Effector memory CD8-positive, alpha-beta T cell (primary cell): ENCODE data around the gene ADIPOQ.
"Not testable (repeated sequence)": the region's sequence is repeated elsewhere in the genome, so short reads cannot be mapped to it uniquely, and the experiment has no call there.

Source experiments
- ATAC-seq: fragments of 150-1000 bp; cut with Tn5 transposase; replicated peaks from 2 replicates; pipeline ENCODE4 v1.10.0; 2021; ENCODE audit warnings: mild to moderate bottlenecking, moderate library complexity
- DNase-seq, 3 experiments: peaks; one replicate each; pipeline ENCODE4 v3.0.0; 2021
- H3K27ac Mint-ChIP-seq, 2 donors: one replicate each; pipeline ENCODE4 v1.8.0; 2022; ENCODE audit warnings: mild to moderate bottlenecking in 2 of 2, mixed read lengths in 2 of 2, moderate library complexity in 2 of 2
- H3K27me3 Mint-ChIP-seq, 2 donors: one replicate each; pipeline ENCODE4 v1.8.0; 2022; ENCODE audit warnings: mixed read lengths in 2 of 2
- H3K36me3 Mint-ChIP-seq: one replicate; pipeline ENCODE4 v1.8.0; 2022; ENCODE audit warnings: mild to moderate bottlenecking, moderate library complexity, mixed read lengths; ENCODE audit not compliant: insufficient read depth
- H3K4me1 Mint-ChIP-seq, 2 donors: one replicate each; pipeline ENCODE4 v1.8.0; 2022; ENCODE audit warnings: low read depth in 2 of 2, mixed read lengths in 2 of 2
- H3K4me3 Mint-ChIP-seq, 2 donors: one replicate each; pipeline ENCODE4 v1.8.0; 2022; ENCODE audit warnings: mild to moderate bottlenecking in 2 of 2, mixed read lengths in 2 of 2, moderate library complexity in 2 of 2
- H3K9me3 Mint-ChIP-seq, 2 donors: one replicate each; pipeline ENCODE4 v1.8.0; 2022; ENCODE audit warnings: mixed read lengths in 2 of 2

ADIPOQ gene

GRCh38 chr3:186866095-186866494 lies 23.6 kb downstream of the ADIPOQ start:
- not testable (repeated sequence) for H3K4me1 Mint-ChIP-seq, H3K27ac Mint-ChIP-seq, ATAC-seq, DNase-seq, H3K36me3 Mint-ChIP-seq, H3K27me3 Mint-ChIP-seq, H3K9me3 Mint-ChIP-seq, H3K4me3 Mint-ChIP-seq

GRCh38 chr3:186869253-186870100 lies 27.0 kb downstream of the ADIPOQ start:
- DNase-seq, result no peak
- no peaks in the 10 kb centered on the region for H3K36me3 Mint-ChIP-seq
- no peak for ATAC-seq

GRCh38 chr3:186870421-186871201 lies 28.1 kb downstream of the ADIPOQ start:
- no peak for DNase-seq
- H3K9me3 Mint-ChIP-seq, result no peaks in the 10 kb centered on the region
- ATAC-seq, result no peak
- H3K27me3 Mint-ChIP-seq, result no peaks in the 10 kb centered on the region
- H3K4me1 Mint-ChIP-seq, result peaks cover 14 to 15% of the 10 kb centered on the region in 2 donors
- H3K4me3 Mint-ChIP-seq, result no peak overlapping the region
- H3K36me3 Mint-ChIP-seq, result no peaks in the 10 kb centered on the region
- H3K27ac Mint-ChIP-seq, result peak overlapping the region in 1 of 2 donors; percentile 47

More at GRCh38 chr3:186869253-186870100, 27.0 kb downstream of the ADIPOQ start:
- Mint-ChIP-seq H3K27me3 (no peaks in the 10 kb centered on the region), H3K4me1 (peaks cover 14 to 15% of the 10 kb centered on the region in 2 donors), H3K27ac (no peak overlapping the region), H3K9me3 (no peaks in the 10 kb centered on the region), H3K4me3 (no peak overlapping the region)

GRCh38 chr3:186871403-186871924 lies 29.0 kb downstream of the ADIPOQ start:
- no peaks in the 10 kb centered on the region for H3K9me3 Mint-ChIP-seq
- peak overlapping the region; percentile 15 to 47 for H3K27ac Mint-ChIP-seq
- no peaks in the 10 kb centered on the region for H3K36me3 Mint-ChIP-seq
- H3K27me3 Mint-ChIP-seq, result no peaks in the 10 kb centered on the region
- peaks cover 14 to 15% of the 10 kb centered on the region in 2 donors for H3K4me1 Mint-ChIP-seq
- H3K4me3 Mint-ChIP-seq, result no peak overlapping the region
- no peak for DNase-seq
- ATAC-seq, result no peak

GRCh38 chr3:186873796-186874195 lies 31.3 kb downstream of the ADIPOQ start:
- H3K36me3 Mint-ChIP-seq, H3K4me3 Mint-ChIP-seq, H3K9me3 Mint-ChIP-seq, H3K27ac Mint-ChIP-seq, H3K27me3 Mint-ChIP-seq, ATAC-seq, DNase-seq: not testable (repeated sequence)
- peaks cover 14 to 15% of the 10 kb centered on the region in 2 donors for H3K4me1 Mint-ChIP-seq

GRCh38 chr3:186874216-186874615 lies 31.7 kb downstream of the ADIPOQ start:
- not testable (repeated sequence) for H3K27me3 Mint-ChIP-seq, H3K27ac Mint-ChIP-seq, H3K9me3 Mint-ChIP-seq, H3K36me3 Mint-ChIP-seq, ATAC-seq, DNase-seq, H3K4me3 Mint-ChIP-seq
- H3K4me1 Mint-ChIP-seq, result peaks cover 14 to 15% of the 10 kb centered on the region in 2 donors

- not testable (repeated sequence) for H3K27me3 Mint-ChIP-seq, H3K4me3 Mint-ChIP-seq, DNase-seq, H3K36me3 Mint-ChIP-seq, ATAC-seq, H3K27ac Mint-ChIP-seq, H3K9me3 Mint-ChIP-seq
- peaks cover 16 to 19% of the 10 kb centered on the region in 2 donors for H3K4me1 Mint-ChIP-seq
Measured at GRCh38 chr3:186874841-186875240, 32.3 kb downstream of the ADIPOQ start.

- Mint-ChIP-seq H3K4me1 (peaks cover 14 to 24% of the 10 kb centered on the region in 2 donors), H3K4me3 (no peak overlapping the region), H3K27ac (no peak overlapping the region), H3K9me3 (no peaks in the 10 kb centered on the region), H3K27me3 (no peaks in the 10 kb centered on the region), H3K36me3 (no peaks in the 10 kb centered on the region)
- ATAC-seq, result no peak
- DNase-seq, result no peak
Measured at GRCh38 chr3:186875708-186876107, 33.2 kb downstream of the ADIPOQ start.

GRCh38 chr3:186879781-186880180 lies 37.3 kb downstream of the ADIPOQ start:
- Mint-ChIP-seq H3K4me1 (peaks cover 18 to 40% of the 10 kb centered on the region in 2 donors), H3K36me3 (no peaks in the 10 kb centered on the region), H3K27ac (peak overlapping the region in 1 of 2 donors; percentile 49), H3K4me3 (peak overlapping the region in 1 of 2 donors; percentile 69), H3K27me3 (no peaks in the 10 kb centered on the region), H3K9me3 (peaks cover 0 to 2% of the 10 kb centered on the region in 2 donors)
- no peak for ATAC-seq
- DNase-seq, result no peak

- Mint-ChIP-seq H3K27ac (peak overlapping the region; percentile 7 to 49), H3K4me3 (peak overlapping the region; percentile 10 to 69)
Measured at GRCh38 chr3:186880406-186880805, 37.9 kb downstream of the ADIPOQ start.

GRCh38 chr3:186882150-186882524 lies 39.6 kb downstream of the ADIPOQ start:
- ATAC-seq (no peak), DNase-seq (no peak)
- H3K9me3 Mint-ChIP-seq, result peaks cover 0 to 2% of the 10 kb centered on the region in 2 donors
- H3K4me1 Mint-ChIP-seq, result peaks cover 22 to 45% of the 10 kb centered on the region in 2 donors
- no peaks in the 10 kb centered on the region for H3K36me3 Mint-ChIP-seq
- peak overlapping the region; percentile 51 to 56 for H3K27ac Mint-ChIP-seq
- H3K27me3 Mint-ChIP-seq, result no peaks in the 10 kb centered on the region
- peak overlapping the region; percentile 17 to 60 for H3K4me3 Mint-ChIP-seq

More at GRCh38 chr3:186880406-186880805, 37.9 kb downstream of the ADIPOQ start:
- peaks cover 18 to 44% of the 10 kb centered on the region in 2 donors for H3K4me1 Mint-ChIP-seq
- H3K36me3 Mint-ChIP-seq, result no peaks in the 10 kb centered on the region
- H3K27me3 Mint-ChIP-seq, result no peaks in the 10 kb centered on the region
- peaks cover 0 to 2% of the 10 kb centered on the region in 2 donors for H3K9me3 Mint-ChIP-seq
- DNase-seq, result no peak
- no peak for ATAC-seq

GRCh38 chr3:186882881-186883685 lies 40.6 kb downstream of the ADIPOQ start:
- H3K4me1 Mint-ChIP-seq, result peaks cover 24 to 48% of the 10 kb centered on the region in 2 donors
- H3K27me3 Mint-ChIP-seq, result no peaks in the 10 kb centered on the region
- H3K27ac Mint-ChIP-seq, result peak overlapping the region in 1 of 2 donors; percentile 44
- DNase-seq, result no peak
- peak overlapping the region; percentile 42 to 65 for H3K4me3 Mint-ChIP-seq
- H3K9me3 Mint-ChIP-seq, result peaks cover 0 to 2% of the 10 kb centered on the region in 2 donors
- no peaks in the 10 kb centered on the region for H3K36me3 Mint-ChIP-seq
- ATAC-seq, result no peak

- no peaks in the 10 kb centered on the region for H3K36me3 Mint-ChIP-seq
- peak overlapping the region; percentile 42 to 65 for H3K4me3 Mint-ChIP-seq
- H3K27ac Mint-ChIP-seq, result peak overlapping the region; percentile 44 to 46
- H3K9me3 Mint-ChIP-seq, result peaks cover 0 to 2% of the 10 kb centered on the region in 2 donors
- DNase-seq (no peak), ATAC-seq (peak; percentile 73)
- peaks cover 24 to 48% of the 10 kb centered on the region in 2 donors for H3K4me1 Mint-ChIP-seq
- H3K27me3 Mint-ChIP-seq, result no peaks in the 10 kb centered on the region
Measured at GRCh38 chr3:186883686-186884058, 41.2 kb downstream of the ADIPOQ start.
